ENCODE measurements around the gene GSS.

DNA sequence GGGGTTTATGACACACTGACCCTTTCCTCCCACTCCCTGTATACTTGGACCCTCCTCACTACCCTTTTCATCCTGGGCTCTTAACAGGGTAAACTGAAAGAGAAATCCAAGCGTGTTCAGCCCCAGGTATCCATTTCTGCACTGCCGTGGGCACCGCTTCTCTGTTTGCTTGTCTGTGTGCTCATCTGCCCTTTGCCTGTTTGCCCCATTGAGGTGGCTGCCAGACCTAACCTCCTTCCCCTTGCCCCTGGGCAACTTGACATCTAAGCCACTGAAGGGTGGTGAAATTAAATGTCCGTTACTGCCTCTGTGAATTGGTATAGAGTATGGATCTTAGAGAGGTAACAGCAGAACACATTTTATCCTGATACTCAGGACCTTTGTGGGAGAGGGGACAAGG, 40.5 kb downstream of the GSS start:
- no peak for TF ChIP-seq CTCF (IDR thresholded peaks at IDR 0.05)
- no peak for TF ChIP-seq POLR2A (IDR thresholded peaks at IDR 0.05)

Measured in testis (tissue), 2 donors.